HepG2 (cell line): Measurements from ENCODE around the gene NUDT16.
"Not testable (repeated sequence)": the region's sequence is repeated elsewhere in the genome, so short reads cannot be mapped to it uniquely, and the experiment has no call there.

Source experiments
- ATF1 ChIP-seq: IDR thresholded peaks from 2 replicates; pipeline ENCODE4 v1.6.1; 2016; ENCODE audit warnings: mild to moderate bottlenecking, control low read depth
- SKI ChIP-seq: fragments of 450-650 bp; IDR thresholded peaks from one replicate; pipeline ENCODE4 v1.6.1; 2018; ENCODE audit warnings: mild to moderate bottlenecking; ENCODE audit not compliant: partially characterized antibody
- YEATS4 ChIP-seq: sonication (generic); formaldehyde crosslinking; IDR thresholded peaks from 2 replicates; pipeline ENCODE4 v1.4.0; 2020; ENCODE audit warnings: missing genetic modification reagents, borderline replicate concordance
- ZNF629 ChIP-seq: sonication (generic); formaldehyde crosslinking; conservative IDR thresholded peaks from 2 replicates; pipeline ENCODE4 v1.5.0; 2020; ENCODE audit warnings: missing genetic modification reagents

DNA sequence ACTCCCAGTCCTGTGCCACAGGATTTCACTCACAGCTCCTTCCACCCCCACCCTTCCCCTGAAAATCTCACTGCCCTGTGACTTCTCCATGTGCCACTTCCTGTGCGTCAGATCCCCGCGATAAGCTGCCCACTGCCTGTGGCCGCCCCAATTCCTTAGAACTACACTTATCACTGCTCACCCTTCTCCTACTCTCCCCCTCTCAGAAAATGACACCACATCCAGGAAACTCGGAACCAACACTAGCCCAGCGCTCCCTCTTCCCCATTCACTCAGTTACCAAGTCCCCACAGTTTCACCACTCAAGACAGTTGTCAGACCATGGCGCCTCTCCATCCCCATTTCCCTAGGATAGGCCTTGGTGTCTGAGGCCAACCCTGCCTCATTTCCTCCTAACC lies 20.5 kb upstream of the NUDT16 start:
- not testable (repeated sequence) for TF ChIP-seq YEATS4 (CRISPR knock-in tag); ZNF629 (CRISPR knock-in tag); SKI; ATF1 (CRISPR knock-in tag)
